Smooth muscle cell (in vitro differentiated cells): Measurements from ENCODE around the gene LCP2. TPM values are rescaled to one million over a fixed set of nuclear protein-coding genes. Genes with fewer than 3 reads are reported as not detected.

Experiments
- DNase-seq: peaks from one replicate; lab custom pipeline; 2025; ENCODE audit not compliant: unreplicated experiment; lab: John Stamatoyannopoulos, UW
- H2AFZ ChIP-seq: fragments of 200-600 bp; sonication (generic); 2 replicates; pipeline ENCODE4 v1.6.0; 2016; ENCODE audit warnings: antibody characterized with exemption, low read depth, mild to moderate bottlenecking
- H3F3A ChIP-seq: fragments of 200-600 bp; sonication (generic); 2 replicates; pipeline ENCODE4 v1.6.0; 2017; ENCODE audit warnings: antibody characterized with exemption, low read depth
- H3K27ac ChIP-seq: fragments of 200-600 bp; sonication (generic); 2 replicates; pipeline ENCODE4 v1.5.1; 2016; ENCODE audit warnings: low read depth, mild to moderate bottlenecking
- H3K27me3 ChIP-seq: fragments of 200-600 bp; sonication (generic); 2 replicates; pipeline ENCODE4 v1.6.1; 2016; ENCODE audit warnings: low read depth, mild to moderate bottlenecking
- H3K36me3 ChIP-seq: fragments of 200-600 bp; sonication (generic); 2 replicates; pipeline ENCODE4 v1.5.1; 2016; ENCODE audit warnings: low read depth
- H3K4me1 ChIP-seq: fragments of 200-600 bp; sonication (generic); 2 replicates; pipeline ENCODE4 v1.5.1; 2016; ENCODE audit warnings: low read depth
- H3K4me2 ChIP-seq: fragments of 200-600 bp; sonication (generic); 2 replicates; pipeline ENCODE4 v1.6.0; 2016; ENCODE audit warnings: mild to moderate bottlenecking
- H3K4me3 ChIP-seq: fragments of 200-600 bp; sonication (generic); 2 replicates; pipeline ENCODE4 v1.5.1; 2016; ENCODE audit warnings: mild to moderate bottlenecking
- H3K79me2 ChIP-seq: fragments of 200-600 bp; sonication (generic); 2 replicates; pipeline ENCODE4 v1.6.0; 2016; ENCODE audit warnings: low read depth, mild to moderate bottlenecking
- H3K9ac ChIP-seq: fragments of 200-600 bp; sonication (generic); 2 replicates; pipeline ENCODE4 v1.6.0; 2016; ENCODE audit warnings: low read depth
- H3K9me3 ChIP-seq: fragments of 200-600 bp; sonication (generic); replicated peaks from 2 replicates; pipeline ENCODE4 v1.5.1; 2016; ENCODE audit warnings: low read depth
- H4K20me1 ChIP-seq: fragments of 200-600 bp; sonication (generic); 2 replicates; pipeline ENCODE4 v1.6.0; 2016; ENCODE audit warnings: low read depth
- WGBS: methylation state at CpG from one replicate; pipeline ENCODE4 v1.1.7; 2016; ENCODE audit warnings: low lambda C conversion rate; 5-methylcytosine and 5-hydroxymethylcytosine counted together
- polyA plus RNA-seq: library from polyadenylated mRNA; unstranded; fragments of >200 nt; fragmentation: Nextera tagmentation; extraction: Ambion mirVana; gene quantifications from 2 replicates; pipeline ENCODE4 v1.2.1, GENCODE V29; 2016
- total RNA-seq: library from RNA; depleted of rRNA; stranded (reverse); fragments of >200 nt; gene quantifications from 2 replicates; pipeline ENCODE4 v1.2.3, GENCODE V29; 2014
- TF ChIP-seq, protein P1 (sequence below): fragments of 200-600 bp; sonication (generic); IDR thresholded peaks from 2 replicates; pipeline ENCODE4 v1.5.1; 2017; ENCODE audit warnings: borderline replicate concordance, mild to moderate bottlenecking, antibody characterized with exemption; ENCODE audit not compliant: insufficient read depth, poor library complexity, severe bottlenecking

LCP2 gene
- 0.45 and 0.54 TPM in 2 replicates for total RNA-seq
- polyA plus RNA-seq = 2.2 and 2.7 TPM in 2 replicates

DNA sequence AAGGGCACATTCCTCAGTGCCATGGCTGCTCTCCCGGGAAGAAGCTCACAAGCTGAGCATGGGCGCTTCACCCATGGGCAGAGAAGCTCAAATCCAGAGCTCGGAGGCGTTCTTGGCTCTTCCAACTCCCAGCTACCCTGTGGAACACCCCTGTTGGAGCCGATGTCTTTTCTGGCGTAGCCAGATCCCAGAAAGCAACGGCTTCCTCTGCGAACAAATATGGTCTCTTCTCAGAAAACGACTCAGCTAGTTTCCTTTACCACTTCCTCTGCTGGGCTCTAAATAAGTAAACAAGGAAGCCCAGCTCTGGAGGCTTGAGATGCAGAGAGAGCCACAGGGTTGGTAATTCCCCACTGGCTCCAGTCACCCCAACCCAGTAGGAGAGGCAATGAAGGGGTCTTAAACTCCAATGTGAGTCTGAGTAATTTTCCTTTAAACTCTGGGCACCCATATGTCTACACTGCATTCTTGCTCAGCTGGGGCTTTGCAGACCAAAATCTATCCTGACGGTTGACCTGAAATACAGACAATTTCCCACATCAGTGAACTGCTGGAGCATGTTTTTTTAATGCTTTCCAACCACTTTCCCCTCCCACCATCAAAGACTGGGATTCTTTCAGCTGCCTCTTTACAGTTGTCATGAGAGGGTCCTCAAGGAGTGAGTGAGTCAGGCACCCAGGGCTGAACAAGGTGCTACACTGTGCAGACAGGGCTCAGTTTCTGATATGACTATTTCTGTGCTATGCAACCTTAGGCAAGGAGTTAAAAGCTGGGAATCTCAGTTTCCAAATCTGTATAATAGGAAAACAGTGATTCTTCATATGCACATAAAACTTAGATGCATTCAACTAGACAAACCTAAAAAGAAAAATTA, at the start of gene LCP2:
Gene LCP2, minus strand, starts transcription at position 189 of the 874 bp plus-strand sequence. Its CDS starts 166 bp downstream, at position 23.
- TF ChIP-seq, protein P1, sequence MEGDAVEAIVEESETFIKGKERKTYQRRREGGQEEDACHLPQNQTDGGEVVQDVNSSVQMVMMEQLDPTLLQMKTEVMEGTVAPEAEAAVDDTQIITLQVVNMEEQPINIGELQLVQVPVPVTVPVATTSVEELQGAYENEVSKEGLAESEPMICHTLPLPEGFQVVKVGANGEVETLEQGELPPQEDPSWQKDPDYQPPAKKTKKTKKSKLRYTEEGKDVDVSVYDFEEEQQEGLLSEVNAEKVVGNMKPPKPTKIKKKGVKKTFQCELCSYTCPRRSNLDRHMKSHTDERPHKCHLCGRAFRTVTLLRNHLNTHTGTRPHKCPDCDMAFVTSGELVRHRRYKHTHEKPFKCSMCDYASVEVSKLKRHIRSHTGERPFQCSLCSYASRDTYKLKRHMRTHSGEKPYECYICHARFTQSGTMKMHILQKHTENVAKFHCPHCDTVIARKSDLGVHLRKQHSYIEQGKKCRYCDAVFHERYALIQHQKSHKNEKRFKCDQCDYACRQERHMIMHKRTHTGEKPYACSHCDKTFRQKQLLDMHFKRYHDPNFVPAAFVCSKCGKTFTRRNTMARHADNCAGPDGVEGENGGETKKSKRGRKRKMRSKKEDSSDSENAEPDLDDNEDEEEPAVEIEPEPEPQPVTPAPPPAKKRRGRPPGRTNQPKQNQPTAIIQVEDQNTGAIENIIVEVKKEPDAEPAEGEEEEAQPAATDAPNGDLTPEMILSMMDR = no peak
- H3K27ac ChIP-seq = peak within 1 kb of the TSS; percentile 55
- H3K9ac ChIP-seq = no peak within 1 kb of the TSS
- 74% methylated on average over 10 of the region's 10 CpGs for WGBS
- H4K20me1 ChIP-seq = no peaks in the 10 kb centered on the region
- H2AFZ ChIP-seq = no peak within 1 kb of the TSS
- H3F3A ChIP-seq = no peaks in the 10 kb centered on the region
- DNase-seq = no peak
- H3K36me3 ChIP-seq = no peaks in the 10 kb centered on the region
- no peaks in the 10 kb centered on the region for H3K9me3 ChIP-seq
- peak within 1 kb of the TSS; percentile 43 for H3K4me2 ChIP-seq
- H3K4me1 ChIP-seq = no peaks in the 10 kb centered on the region
- H3K4me3 ChIP-seq = no peak within 1 kb of the TSS
- H3K27me3 ChIP-seq = no peaks in the 10 kb centered on the region
- H3K79me2 ChIP-seq = no peaks in the 10 kb centered on the region

DNA sequence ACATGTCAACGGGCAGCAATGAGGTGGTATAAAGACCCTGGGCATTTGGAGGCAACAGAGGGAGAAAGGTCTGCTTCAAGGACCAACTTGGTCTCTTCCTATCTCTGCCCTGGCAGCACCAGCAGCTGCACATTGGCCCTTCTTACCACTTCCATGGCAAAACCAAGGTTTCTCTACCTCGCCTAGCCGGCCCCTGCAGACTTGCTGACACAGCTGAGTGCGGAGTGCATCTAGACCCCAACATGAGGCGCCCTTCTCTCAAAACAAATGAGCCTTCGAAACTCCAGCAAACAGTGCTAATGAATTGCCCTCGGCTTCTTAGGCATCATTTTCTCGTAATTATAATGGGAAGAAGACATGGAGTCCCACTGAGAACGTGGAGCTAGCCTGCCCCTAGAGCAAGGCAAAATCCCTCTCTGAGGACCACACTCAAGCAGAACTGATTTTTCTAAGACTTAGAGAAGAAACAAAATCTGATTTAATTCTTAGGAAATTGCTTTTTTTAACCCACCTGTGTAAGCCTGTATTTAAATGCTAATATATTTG, 49.5 kb upstream of the LCP2 start:
- H3K79me2 ChIP-seq = no peaks in the 10 kb centered on the region
- no peaks in the 10 kb centered on the region for H3K36me3 ChIP-seq
- WGBS = 96% methylated on average over 9 of the region's 9 CpGs
- H3F3A ChIP-seq = no peaks in the 10 kb centered on the region
- H3K4me3 ChIP-seq = no peak overlapping the region
- no peaks in the 10 kb centered on the region for H3K4me1 ChIP-seq
- H3K9me3 ChIP-seq = no peaks in the 10 kb centered on the region
- no peaks in the 10 kb centered on the region for H4K20me1 ChIP-seq
- H3K9ac ChIP-seq = no peak overlapping the region
- no peak overlapping the region for H3K27ac ChIP-seq
- H3K4me2 ChIP-seq = no peak overlapping the region
- H3K27me3 ChIP-seq = no peaks in the 10 kb centered on the region
- no peak overlapping the region for H2AFZ ChIP-seq
- no peak for DNase-seq
- TF ChIP-seq, protein P1 = no peak

DNA sequence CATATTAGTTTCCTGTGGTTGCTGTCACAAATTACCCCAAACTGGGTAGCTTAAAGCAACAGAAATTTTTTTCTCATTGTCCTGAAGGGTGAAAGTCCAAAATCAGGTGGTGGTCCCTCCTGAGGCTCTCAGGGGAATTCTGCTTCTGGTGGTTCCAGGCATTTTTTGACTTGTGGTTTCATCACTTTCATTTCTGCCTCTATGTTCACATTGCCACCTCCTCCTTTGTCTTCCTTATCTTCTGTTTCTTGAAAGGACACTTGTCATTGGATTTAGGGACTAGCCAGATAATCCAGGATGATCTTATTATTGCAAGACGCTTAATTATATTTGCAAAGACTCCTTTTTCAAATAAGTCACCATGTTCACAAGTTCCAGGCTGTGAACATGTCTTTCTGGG, 48.4 kb upstream of the LCP2 start:
- Histone ChIP-seq H3K4me2 (no peak overlapping the region), H3F3A (no peaks in the 10 kb centered on the region), H3K9me3 (no peaks in the 10 kb centered on the region), H4K20me1 (no peaks in the 10 kb centered on the region), H3K27me3 (no peaks in the 10 kb centered on the region), H3K27ac (no peak overlapping the region), H2AFZ (no peak overlapping the region), H3K4me3 (no peak overlapping the region), H3K36me3 (no peaks in the 10 kb centered on the region), H3K9ac (no peak overlapping the region), H3K4me1 (no peaks in the 10 kb centered on the region), H3K79me2 (no peaks in the 10 kb centered on the region)
- DNase-seq = no peak
- WGBS = 74% methylated on average over 1 of the region's 1 CpG
- TF ChIP-seq, protein P1 = no peak

DNA sequence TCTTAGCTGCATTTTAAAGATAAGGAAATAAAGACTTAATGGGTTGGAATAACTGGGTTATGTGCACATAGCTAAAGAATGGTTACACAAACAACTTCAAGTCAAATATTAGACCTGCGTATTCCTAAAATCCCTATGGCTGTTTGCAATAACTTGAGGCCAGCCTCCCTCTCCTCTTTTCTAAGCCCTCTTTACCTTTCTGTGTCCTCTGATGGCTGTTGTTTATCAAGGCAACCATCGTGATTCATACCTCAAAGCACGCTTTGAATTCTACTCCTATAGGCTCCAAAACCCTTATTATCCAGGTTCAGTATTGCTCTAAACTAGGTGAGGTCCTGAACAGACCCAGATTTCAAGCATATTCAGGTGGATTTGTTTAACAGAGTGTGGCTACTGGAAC, 45.6 kb upstream of the LCP2 start:
- no peak overlapping the region for H2AFZ ChIP-seq
- no peaks in the 10 kb centered on the region for H3K79me2 ChIP-seq
- H3K4me2 ChIP-seq = no peak overlapping the region
- no peak for DNase-seq
- H3K27ac ChIP-seq = no peak overlapping the region
- TF ChIP-seq, protein P1 = no peak
- H3K4me3 ChIP-seq = no peak overlapping the region
- no peaks in the 10 kb centered on the region for H3K4me1 ChIP-seq
- no peaks in the 10 kb centered on the region for H4K20me1 ChIP-seq
- H3K9me3 ChIP-seq = no peaks in the 10 kb centered on the region
- no peak overlapping the region for H3K9ac ChIP-seq
- no peaks in the 10 kb centered on the region for H3K36me3 ChIP-seq
- no peaks in the 10 kb centered on the region for H3K27me3 ChIP-seq
- no peaks in the 10 kb centered on the region for H3F3A ChIP-seq
- WGBS = 92% methylated on average over 3 of the region's 3 CpGs
